A673 (cell line): ENCODE results near the gene LEF1. TPM values are rescaled to one million over a fixed set of nuclear protein-coding genes. Genes with fewer than 3 reads are reported as not detected.

Experiments
- BruUV-seq: library from RNA; stranded (reverse); fragments of 400-500 nt; replicated peaks from 2 replicates; lab custom pipeline; 2021; lab: Mats Ljungman, UMichigan
- CTCF ChIA-PET: fragments of 300-600 bp; sonication (Branson Sonifier 250); formaldehyde crosslinking; loops from one replicate; lab custom pipeline; 2022; ENCODE audit warnings: antibody characterized with exemption; lab: Charles Lee
- POLR2A ChIA-PET: fragments of 300-600 bp; sonication (Branson Sonifier 250); formaldehyde crosslinking; loops from one replicate; lab custom pipeline; 2022; ENCODE audit warnings: antibody characterized with exemption; ENCODE audit not compliant: low non-redundant PET; lab: Charles Lee
- DNase-seq: peaks from one replicate; pipeline ENCODE4 v3.0.0-alpha.2; 2015; ENCODE audit warnings: low spot score
- H3K27ac ChIP-seq: fragments of 200-600 bp; sonication (generic); 2 replicates; pipeline ENCODE4 v1.5.1; 2016; ENCODE audit warnings: mixed run types, low read depth, mild to moderate bottlenecking, mixed read lengths, antibody characterized with exemption, low read length; ENCODE audit not compliant: poor library complexity, severe bottlenecking
- H3K27me3 ChIP-seq: fragments of 200-600 bp; sonication (generic); replicated peaks from 2 replicates; pipeline ENCODE4 v1.6.1; 2017; ENCODE audit warnings: mixed run types, low read depth, mild to moderate bottlenecking, mixed read lengths, antibody characterized with exemption, low read length; ENCODE audit not compliant: insufficient read depth, poor library complexity
- H3K36me3 ChIP-seq: fragments of 200-600 bp; sonication (generic); 2 replicates; pipeline ENCODE4 v1.6.1; 2016; ENCODE audit warnings: mixed run types, mild to moderate bottlenecking, mixed read lengths, antibody characterized with exemption, low read length; ENCODE audit not compliant: insufficient read depth, poor library complexity, severe bottlenecking
- H3K4me1 ChIP-seq: fragments of 200-600 bp; sonication (generic); 2 replicates; pipeline ENCODE4 v1.6.1; 2017; ENCODE audit warnings: mixed run types, mild to moderate bottlenecking, mixed read lengths, antibody characterized with exemption, low read length; ENCODE audit not compliant: insufficient read depth, poor library complexity, severe bottlenecking
- H3K4me3 ChIP-seq: fragments of 200-600 bp; sonication (generic); 2 replicates; pipeline ENCODE4 v1.5.1; 2016; ENCODE audit warnings: low read depth, mixed run types, mild to moderate bottlenecking, mixed read lengths, low read length; ENCODE audit not compliant: poor library complexity, severe bottlenecking
- H3K9me3 ChIP-seq: fragments of 200-600 bp; sonication (generic); 2 replicates; pipeline ENCODE4 v1.6.1; 2016; ENCODE audit warnings: mixed run types, low read depth, mild to moderate bottlenecking, mixed read lengths, antibody characterized with exemption, low read length; ENCODE audit not compliant: poor library complexity, severe bottlenecking
- EZH2 ChIP-seq: fragments of 200-600 bp; sonication (generic); IDR thresholded peaks from 2 replicates; pipeline ENCODE4 v1.6.1; 2017; ENCODE audit warnings: borderline replicate concordance, low read depth, mild to moderate bottlenecking, mixed read lengths, antibody characterized with exemption, low read length; ENCODE audit not compliant: poor library complexity, severe bottlenecking
- intact Hi-C: fragments of 100-400 bp; cut with micrococcal nuclease; formaldehyde crosslinking; loops from one replicate; pipeline ENCODE4 v1.10.0; 2022; ENCODE audit not compliant: unreplicated experiment
- total RNA-seq: library from RNA; stranded (reverse); gene quantifications from 2 replicates; pipeline ENCODE4 v1.2.3, GENCODE V29; 2021
- TF ChIP-seq, protein P1 (sequence below): fragments of 300-800, 200-600 bp; sonication (generic); conservative IDR thresholded peaks from 2 replicates; pipeline ENCODE4 v1.5.1; 2017; ENCODE audit warnings: low read depth, mild to moderate bottlenecking, antibody characterized with exemption, low read length, moderate library complexity, mixed read lengths

LEF1 gene
- total RNA-seq, 1 experiment from 2014 or later: 2.5 TPM

GRCh38 chr4:108140328-108140727, 28.4 kb downstream of the LEF1 start:
- POLR2A ChIA-PET: no interaction called here
- CTCF ChIA-PET: no interaction called here
- DNase-seq: no peak
- no TSS peak for BruUV-seq
- H3K27me3 ChIP-seq: no peaks in the 10 kb centered on the region
- intact Hi-C loops: no loop called here
- TF ChIP-seq EZH2: no peak
- TF ChIP-seq, protein P1, sequence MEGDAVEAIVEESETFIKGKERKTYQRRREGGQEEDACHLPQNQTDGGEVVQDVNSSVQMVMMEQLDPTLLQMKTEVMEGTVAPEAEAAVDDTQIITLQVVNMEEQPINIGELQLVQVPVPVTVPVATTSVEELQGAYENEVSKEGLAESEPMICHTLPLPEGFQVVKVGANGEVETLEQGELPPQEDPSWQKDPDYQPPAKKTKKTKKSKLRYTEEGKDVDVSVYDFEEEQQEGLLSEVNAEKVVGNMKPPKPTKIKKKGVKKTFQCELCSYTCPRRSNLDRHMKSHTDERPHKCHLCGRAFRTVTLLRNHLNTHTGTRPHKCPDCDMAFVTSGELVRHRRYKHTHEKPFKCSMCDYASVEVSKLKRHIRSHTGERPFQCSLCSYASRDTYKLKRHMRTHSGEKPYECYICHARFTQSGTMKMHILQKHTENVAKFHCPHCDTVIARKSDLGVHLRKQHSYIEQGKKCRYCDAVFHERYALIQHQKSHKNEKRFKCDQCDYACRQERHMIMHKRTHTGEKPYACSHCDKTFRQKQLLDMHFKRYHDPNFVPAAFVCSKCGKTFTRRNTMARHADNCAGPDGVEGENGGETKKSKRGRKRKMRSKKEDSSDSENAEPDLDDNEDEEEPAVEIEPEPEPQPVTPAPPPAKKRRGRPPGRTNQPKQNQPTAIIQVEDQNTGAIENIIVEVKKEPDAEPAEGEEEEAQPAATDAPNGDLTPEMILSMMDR: no peak
- H3K36me3 ChIP-seq: no peaks in the 10 kb centered on the region
- H3K4me1 ChIP-seq: no peaks in the 10 kb centered on the region
- no peaks in the 10 kb centered on the region for H3K9me3 ChIP-seq
- no peak overlapping the region for H3K27ac ChIP-seq
- H3K4me3 ChIP-seq: no peak overlapping the region

DNA sequence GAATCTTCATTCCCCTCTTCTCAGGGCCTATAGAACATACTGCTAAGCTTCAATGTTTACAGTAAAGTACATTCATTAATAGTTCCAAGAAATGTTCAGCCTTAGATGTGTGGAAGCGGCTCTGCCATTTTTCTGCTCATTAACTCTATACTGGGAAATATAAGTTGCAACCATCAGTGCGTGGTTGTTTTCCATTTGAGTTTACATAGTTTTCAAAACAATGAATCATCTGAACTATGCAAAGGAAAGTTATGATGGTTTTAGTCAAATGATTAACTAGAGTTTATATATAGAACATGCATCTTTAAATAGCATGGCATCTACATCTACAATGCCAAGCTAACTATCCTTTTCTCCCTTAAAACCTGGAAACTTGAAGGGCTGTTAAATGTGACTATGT, 29.6 kb downstream of the LEF1 start:
- CTCF ChIA-PET: no interaction called here
- POLR2A ChIA-PET: no interaction called here
- Histone ChIP-seq H3K4me1 (no peaks in the 10 kb centered on the region), H3K4me3 (no peak overlapping the region), H3K27ac (no peak overlapping the region), H3K36me3 (no peaks in the 10 kb centered on the region), H3K9me3 (no peaks in the 10 kb centered on the region), H3K27me3 (no peaks in the 10 kb centered on the region)
- no peak for DNase-seq
- no TSS peak for BruUV-seq
- intact Hi-C loops: no loop called here
- TF ChIP-seq, protein P1: no peak
- TF ChIP-seq EZH2: no peak

GRCh38 chr4:108135549-108136209, 33.1 kb downstream of the LEF1 start:
- no TSS peak for BruUV-seq
- Histone ChIP-seq H3K27me3 (no peaks in the 10 kb centered on the region), H3K4me1 (no peaks in the 10 kb centered on the region), H3K36me3 (no peaks in the 10 kb centered on the region), H3K4me3 (no peak overlapping the region), H3K9me3 (no peaks in the 10 kb centered on the region), H3K27ac (no peak overlapping the region)
- TF ChIP-seq, protein P1: no peak
- TF ChIP-seq EZH2: no peak
- ChIA-PET POLR2A (no interaction called here), CTCF (no interaction called here)
- DNase-seq: peak; percentile 41
- intact Hi-C loops: no loop called here
